Gastrocnemius medialis (tissue), 4 donors: Measurements from ENCODE around the gene GOLGA1.

ENCODE experiments used
- POLR2A ChIP-seq, 2 donors: fragments of 450-650 bp; IDR thresholded peaks; one replicate each; pipeline ENCODE4 v1.6.1; 2017; ENCODE audit warnings: antibody characterized with exemption in 2 of 2, mild to moderate bottlenecking in 2 of 2, moderate library complexity in 2 of 2
- TF ChIP-seq, protein P1 (sequence below), 5 experiments: fragments of 450-650 bp in 3 of 5; fragments of 200-600 bp in 2 of 5; sonication (generic) in 2 of 5; IDR thresholded peaks in 4 of 5; conservative IDR thresholded peaks in 1 of 5; 1 replicate in 4 of 5; 2 replicates in 1 of 5; pipeline ENCODE4 v1.5.1; 2016 to 2019; ENCODE audit warnings: antibody characterized with exemption in 5 of 5, mild to moderate bottlenecking in 3 of 5, moderate library complexity in 3 of 5

- TF ChIP-seq, protein P1, sequence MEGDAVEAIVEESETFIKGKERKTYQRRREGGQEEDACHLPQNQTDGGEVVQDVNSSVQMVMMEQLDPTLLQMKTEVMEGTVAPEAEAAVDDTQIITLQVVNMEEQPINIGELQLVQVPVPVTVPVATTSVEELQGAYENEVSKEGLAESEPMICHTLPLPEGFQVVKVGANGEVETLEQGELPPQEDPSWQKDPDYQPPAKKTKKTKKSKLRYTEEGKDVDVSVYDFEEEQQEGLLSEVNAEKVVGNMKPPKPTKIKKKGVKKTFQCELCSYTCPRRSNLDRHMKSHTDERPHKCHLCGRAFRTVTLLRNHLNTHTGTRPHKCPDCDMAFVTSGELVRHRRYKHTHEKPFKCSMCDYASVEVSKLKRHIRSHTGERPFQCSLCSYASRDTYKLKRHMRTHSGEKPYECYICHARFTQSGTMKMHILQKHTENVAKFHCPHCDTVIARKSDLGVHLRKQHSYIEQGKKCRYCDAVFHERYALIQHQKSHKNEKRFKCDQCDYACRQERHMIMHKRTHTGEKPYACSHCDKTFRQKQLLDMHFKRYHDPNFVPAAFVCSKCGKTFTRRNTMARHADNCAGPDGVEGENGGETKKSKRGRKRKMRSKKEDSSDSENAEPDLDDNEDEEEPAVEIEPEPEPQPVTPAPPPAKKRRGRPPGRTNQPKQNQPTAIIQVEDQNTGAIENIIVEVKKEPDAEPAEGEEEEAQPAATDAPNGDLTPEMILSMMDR (IDR thresholded peaks at IDR 0.05 in 4 of 5, conservative IDR thresholded peaks at IDR 0.05 in 1 of 5) = no peak
- no peak for TF ChIP-seq POLR2A (IDR thresholded peaks at IDR 0.05)
These were observed 77.5 kb downstream of the GOLGA1 start for GRCh38 chr9:124863371-124863871.
